ACC112 (cell line): ENCODE measurements around the gene PSPN.
A peak's percentile ranks its signal among the peaks of the same experiment; 100 is the strongest.

Experiments used
- H2AFZ ChIP-seq: fragments of 200-600 bp; sonication (generic); one replicate; pipeline ENCODE4 v1.6.0; 2017; ENCODE audit warnings: antibody characterized with exemption, low read length; ENCODE audit not compliant: unreplicated experiment
- H3K27ac ChIP-seq: fragments of 200-600 bp; sonication (generic); 2 replicates; pipeline ENCODE4 v1.5.1; 2014; ENCODE audit warnings: low read depth, mild to moderate bottlenecking, antibody characterized with exemption, low read length, moderate library complexity
- H3K27me3 ChIP-seq: fragments of 200-600 bp; sonication (generic); 2 replicates; pipeline ENCODE4 v1.6.1; 2014; ENCODE audit warnings: mild to moderate bottlenecking, antibody characterized with exemption, low read length, moderate library complexity, mixed read lengths; ENCODE audit not compliant: insufficient read depth
- H3K36me3 ChIP-seq: fragments of 200-600 bp; sonication (generic); 2 replicates; pipeline ENCODE4 v1.6.1; 2016; ENCODE audit warnings: mild to moderate bottlenecking, antibody characterized with exemption, low read length, moderate library complexity, mixed read lengths; ENCODE audit not compliant: insufficient read depth
- H3K4me1 ChIP-seq: fragments of 200-600 bp; sonication (generic); one replicate; pipeline ENCODE4 v1.6.1; 2016; ENCODE audit warnings: low read length, mixed read lengths; ENCODE audit not compliant: insufficient read depth, unreplicated experiment, control insufficient read depth
- H3K4me3 ChIP-seq: fragments of 200-600 bp; sonication (generic); 2 replicates; pipeline ENCODE4 v1.5.1; 2014; ENCODE audit warnings: mild to moderate bottlenecking, low read depth, low read length
- H3K79me2 ChIP-seq: fragments of 200-600 bp; sonication (generic); one replicate; pipeline ENCODE4 v1.6.0; 2016; ENCODE audit warnings: low read length; ENCODE audit not compliant: control insufficient read depth, unreplicated experiment, insufficient read depth

PSPN gene, protein sequence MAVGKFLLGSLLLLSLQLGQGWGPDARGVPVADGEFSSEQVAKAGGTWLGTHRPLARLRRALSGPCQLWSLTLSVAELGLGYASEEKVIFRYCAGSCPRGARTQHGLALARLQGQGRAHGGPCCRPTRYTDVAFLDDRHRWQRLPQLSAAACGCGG

DNA sequence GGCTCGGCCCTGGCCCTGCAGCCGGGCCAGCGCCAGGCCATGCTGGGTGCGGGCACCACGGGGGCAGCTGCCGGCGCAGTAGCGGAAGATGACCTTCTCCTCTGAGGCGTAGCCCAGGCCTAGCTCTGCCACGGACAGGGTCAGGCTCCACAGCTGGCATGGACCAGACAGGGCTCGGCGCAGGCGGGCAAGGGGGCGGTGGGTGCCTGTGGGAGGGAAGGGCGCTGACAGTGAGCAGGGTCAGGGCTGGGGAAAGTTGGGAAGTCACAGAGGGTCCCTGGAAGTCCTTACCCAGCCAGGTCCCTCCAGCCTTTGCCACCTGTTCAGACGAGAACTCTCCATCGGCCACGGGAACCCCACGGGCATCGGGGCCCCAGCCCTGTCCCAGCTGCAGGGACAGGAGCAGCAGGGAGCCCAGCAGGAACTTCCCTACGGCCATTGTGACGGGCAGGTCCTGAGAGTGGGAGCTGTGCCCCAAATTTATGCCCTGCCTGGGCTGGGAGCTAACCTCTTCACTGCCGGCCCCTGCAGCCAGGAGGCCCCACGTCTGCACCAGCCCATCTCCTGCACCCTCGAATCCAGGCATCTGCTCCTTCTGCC, at the start of gene PSPN:
PSPN (minus strand) TSS at position 523 of the 600 bp plus-strand sequence; CDS start at position 439, 84 bp downstream.
- Histone ChIP-seq H3K27ac (no peak within 1 kb of the TSS), H3K4me1 (peaks cover 8% of the 10 kb centered on the region), H2AFZ (no peak within 1 kb of the TSS), H3K79me2 (no peaks in the 10 kb centered on the region), H3K4me3 (no peak within 1 kb of the TSS), H3K27me3 (no peaks in the 10 kb centered on the region), H3K36me3 (0 out of 2 replicates have a peak, but pooled peaks cover 6% of the 10 kb centered on the region)

DNA sequence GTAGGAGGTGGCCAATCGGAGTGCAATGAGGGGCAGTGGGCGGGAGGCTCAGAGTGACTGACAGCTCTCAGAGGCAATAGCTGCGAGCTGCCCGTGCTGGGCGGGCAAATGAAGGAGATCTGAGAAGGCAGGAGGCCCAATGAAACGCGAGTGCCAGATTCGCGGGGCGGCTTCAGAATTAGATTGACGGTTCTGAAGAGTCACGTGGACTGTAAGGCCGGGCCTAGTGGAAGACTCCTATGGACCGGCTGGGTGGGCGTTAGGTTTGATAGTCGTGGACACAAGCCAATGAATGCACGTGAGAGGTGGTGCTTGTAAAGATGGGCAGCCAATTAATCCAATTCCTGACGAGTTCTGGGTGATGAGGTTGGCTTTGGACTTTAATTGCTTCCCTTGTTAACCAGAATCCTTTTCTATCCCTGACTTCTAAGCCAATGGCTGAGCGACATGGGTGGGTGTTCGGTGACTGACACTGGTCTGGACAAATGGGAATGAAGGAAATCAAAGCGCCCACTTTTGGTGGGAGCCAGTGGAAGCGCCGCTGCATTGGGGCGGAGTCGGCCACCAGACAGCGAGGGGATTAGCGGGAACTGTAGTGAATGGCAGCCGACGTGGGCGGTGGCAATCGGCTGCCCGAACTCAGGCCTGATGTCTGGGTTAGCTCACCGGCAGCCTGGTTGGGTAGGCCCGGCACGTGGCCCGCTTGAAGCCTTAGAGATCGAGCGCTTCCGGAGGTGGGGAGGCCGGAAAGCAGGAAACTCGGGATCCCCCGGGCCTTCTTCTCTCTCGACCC, 49.4 kb upstream of the PSPN start:
- peak overlapping the region; percentile 68 for H3K4me3 ChIP-seq
- H3K27ac ChIP-seq: peak overlapping the region; percentile 77
- H3K79me2 ChIP-seq: peaks cover 41% of the 10 kb centered on the region
- H3K4me1 ChIP-seq: peaks cover 14% of the 10 kb centered on the region
- no peaks in the 10 kb centered on the region for H3K36me3 ChIP-seq
- no peaks in the 10 kb centered on the region for H3K27me3 ChIP-seq
- H2AFZ ChIP-seq: peak overlapping the region; percentile 29

DNA sequence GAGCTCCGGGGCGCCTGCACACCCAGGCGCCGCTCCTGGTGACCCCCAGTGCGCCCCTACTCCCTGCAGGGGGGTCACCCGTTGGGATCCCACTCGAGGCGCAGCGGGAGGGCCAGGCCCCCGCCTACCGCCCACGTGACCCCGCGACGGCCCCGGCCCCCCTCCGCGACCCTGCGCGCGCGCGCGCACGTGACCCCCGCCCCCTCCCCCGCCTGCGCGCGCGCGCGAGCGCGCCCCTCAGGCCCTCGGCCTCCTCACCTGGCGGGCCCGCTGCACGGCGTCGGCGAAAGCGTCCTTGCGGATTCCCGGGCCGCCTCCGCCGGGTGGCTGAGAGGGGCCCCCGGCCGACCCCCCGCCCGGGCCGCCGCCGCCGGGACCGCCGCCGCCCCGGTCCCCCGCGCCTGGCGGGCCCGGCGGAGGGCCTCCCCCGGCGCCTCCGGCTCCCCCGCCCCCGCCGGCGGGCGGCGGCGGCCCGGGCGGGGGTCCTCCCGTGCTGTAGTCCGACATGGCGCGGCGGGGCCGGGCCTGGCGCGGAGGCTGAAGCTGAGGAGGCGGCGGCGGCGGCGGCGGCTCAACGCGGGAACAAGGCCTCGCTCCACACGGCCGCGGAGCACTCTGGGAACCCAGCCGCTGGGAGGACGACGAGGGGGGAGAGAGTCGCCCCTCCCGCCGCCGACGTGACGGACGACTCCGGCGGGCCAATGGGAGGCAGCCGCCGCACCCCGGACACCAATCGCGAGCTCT, 48.6 kb upstream of the PSPN start, which contains the start of gene KHSRP:
KHSRP (minus strand) TSS at position 617 of the 744 bp plus-strand sequence; CDS start at position 507, 110 bp downstream.
- Histone ChIP-seq H3K4me1 (peaks cover 14% of the 10 kb centered on the region), H3K79me2 (peaks cover 46% of the 10 kb centered on the region), H3K4me3 (peak within 1 kb of the TSS; percentile 98), H2AFZ (peak within 1 kb of the TSS; percentile 29), H3K27ac (peak within 1 kb of the TSS; percentile 77), H3K36me3 (no peaks in the 10 kb centered on the region), H3K27me3 (no peaks in the 10 kb centered on the region)

DNA sequence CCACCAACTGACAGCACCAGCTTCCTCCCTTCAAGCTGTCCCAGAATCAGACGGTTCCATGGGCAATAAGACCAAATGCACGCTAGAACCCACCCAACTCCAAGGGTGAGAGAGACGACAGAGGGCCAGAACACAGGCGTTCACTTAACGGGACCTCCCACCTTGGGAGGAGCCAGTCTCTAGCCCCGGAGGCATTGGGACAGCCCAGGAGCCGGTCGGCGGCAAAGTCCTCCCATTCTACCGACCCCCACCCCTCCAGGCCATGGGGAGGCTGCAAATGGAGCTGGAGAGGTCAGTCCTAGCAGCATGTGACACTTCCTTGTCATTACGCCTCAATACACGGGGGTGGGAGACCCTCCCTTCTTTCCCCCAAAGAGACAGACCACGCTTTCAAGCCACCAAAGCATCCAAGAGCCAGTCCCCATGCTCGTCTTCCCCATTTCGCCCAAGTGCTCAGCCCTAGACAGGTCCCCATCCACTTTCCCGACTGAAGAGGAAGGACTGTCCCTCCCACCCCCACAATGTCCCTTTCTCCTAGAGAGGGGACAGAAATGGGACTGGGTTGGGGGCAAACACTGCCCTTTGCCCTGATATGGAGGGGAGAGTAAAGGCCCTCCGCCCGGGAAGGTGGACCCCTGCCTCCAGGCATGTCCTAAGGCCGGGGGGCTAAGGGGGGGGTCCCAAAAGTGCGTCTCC, 47.9 kb upstream of the PSPN start:
- Histone ChIP-seq H3K27ac (peak overlapping the region; percentile 48; the same call in 1 of the 2 replicates), H3K4me1 (peaks cover 14% of the 10 kb centered on the region), H2AFZ (no peak overlapping the region), H3K79me2 (peaks cover 51% of the 10 kb centered on the region), H3K36me3 (no peaks in the 10 kb centered on the region), H3K27me3 (no peaks in the 10 kb centered on the region), H3K4me3 (peak overlapping the region; percentile 98)

DNA sequence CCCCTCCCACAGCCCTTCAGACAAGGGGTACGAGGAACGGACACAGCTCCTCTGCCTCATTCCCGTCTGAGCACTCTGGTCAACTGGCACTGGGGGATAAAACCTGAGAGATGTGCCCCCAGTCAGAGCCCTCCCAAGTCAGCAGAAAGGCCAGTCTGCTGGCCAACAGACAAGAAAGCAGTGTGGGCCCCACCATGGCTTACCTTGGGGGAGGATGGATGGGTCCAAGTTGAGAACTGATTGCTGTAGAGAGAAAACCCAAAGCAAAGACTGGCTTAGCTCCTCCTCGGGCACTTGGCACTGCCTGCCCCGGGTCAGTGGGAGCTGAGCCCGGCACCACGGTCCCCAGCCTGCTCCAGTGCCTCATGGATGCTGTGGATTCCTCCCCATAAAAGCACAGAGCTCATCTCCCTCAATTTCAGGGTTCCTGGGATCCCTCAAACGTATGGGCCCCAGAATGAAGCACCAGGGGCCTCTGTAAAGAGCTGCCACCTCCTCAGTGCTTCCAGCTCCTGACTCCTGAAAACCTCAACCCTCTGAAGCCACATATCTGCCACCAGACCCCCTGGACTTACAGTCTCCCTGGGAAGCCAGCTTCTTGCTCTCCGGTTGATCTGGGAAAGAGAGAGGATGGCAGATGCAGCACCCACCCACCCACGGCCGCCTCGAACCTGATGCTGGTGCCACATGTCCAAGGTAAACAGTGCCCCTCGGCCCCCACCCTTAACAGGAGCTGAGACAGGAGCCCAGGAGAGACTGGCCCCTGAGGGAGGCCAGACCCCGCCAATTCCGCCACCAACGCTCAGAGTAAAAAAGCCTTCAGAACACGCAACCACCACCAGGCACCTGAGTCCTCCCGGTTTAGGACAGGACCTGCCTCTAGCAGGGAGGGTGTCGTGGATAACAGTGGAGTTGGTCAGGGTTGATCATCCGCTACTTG, 45.6 kb upstream of the PSPN start:
- Histone ChIP-seq H3K79me2 (peaks cover 51% of the 10 kb centered on the region), H3K4me1 (peaks cover 14% of the 10 kb centered on the region), H3K27ac (no peak overlapping the region), H3K4me3 (no peak overlapping the region), H3K27me3 (no peaks in the 10 kb centered on the region), H3K36me3 (no peaks in the 10 kb centered on the region), H2AFZ (no peak overlapping the region)

DNA sequence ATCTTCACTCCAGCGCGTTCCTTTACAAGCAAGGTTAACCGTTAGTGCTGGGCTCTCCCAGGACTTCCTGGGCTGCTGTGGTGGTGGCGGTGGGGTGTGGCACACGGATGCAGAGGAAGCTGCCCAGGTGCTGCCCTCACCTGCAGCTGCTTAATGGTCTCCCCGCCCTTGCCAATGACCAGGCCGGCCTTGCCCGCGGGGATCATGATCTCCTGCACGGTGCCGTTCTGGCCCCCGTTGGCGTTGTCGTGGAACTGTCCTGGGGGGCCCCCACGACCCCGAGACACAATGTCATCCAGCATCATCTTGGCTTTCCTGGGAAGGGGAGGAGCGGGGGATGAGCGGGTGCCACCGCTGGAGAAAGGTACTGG, 42.8 kb upstream of the PSPN start:
- Histone ChIP-seq H3K27ac (no peak overlapping the region), H3K27me3 (no peaks in the 10 kb centered on the region), H3K4me1 (peaks cover 10% of the 10 kb centered on the region), H3K4me3 (no peak overlapping the region), H2AFZ (no peak overlapping the region), H3K36me3 (no peaks in the 10 kb centered on the region), H3K79me2 (peaks cover 44% of the 10 kb centered on the region)

DNA sequence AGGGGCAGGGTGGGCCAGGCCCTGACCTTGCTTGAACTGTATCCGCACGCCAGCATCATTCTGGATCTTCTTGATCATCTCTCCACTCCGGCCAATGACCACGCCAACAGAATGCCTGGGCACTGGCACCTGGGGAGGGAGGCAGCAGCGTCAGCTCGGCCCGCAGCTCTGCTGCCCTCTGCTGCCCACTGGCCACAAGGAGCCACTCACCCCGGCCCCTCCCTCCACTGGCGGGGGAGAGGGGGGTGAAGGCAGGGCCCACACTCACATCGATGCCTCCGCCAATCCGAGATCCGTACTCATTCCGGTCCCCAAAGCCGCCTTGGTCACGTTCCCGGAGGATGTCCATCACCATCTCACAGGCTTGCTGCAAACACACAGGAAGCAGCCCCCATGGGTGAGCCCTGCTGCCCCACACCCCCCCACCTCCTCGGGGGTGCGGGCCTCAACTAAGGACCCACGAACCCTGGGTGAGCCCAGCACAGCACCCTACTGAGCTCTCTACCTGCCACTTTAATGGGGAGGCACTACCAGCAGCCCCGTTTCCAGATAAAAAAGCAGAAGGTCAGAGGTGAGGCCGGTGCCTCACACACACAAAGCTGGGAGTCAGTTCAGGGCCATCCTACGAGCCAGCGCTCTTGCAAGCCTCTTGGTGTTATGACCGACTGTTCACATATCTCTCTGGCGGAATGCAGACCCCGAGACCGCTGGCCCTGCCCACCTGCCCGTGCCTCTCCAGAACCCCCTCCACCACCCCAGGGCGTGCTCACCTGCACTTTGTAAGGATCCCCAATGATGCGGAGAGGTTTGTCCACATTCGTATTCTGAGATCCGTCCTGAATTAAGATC, 42.2 kb upstream of the PSPN start:
- Histone ChIP-seq H3K4me1 (peaks cover 6% of the 10 kb centered on the region), H2AFZ (no peak overlapping the region), H3K36me3 (no peaks in the 10 kb centered on the region), H3K27ac (no peak overlapping the region), H3K4me3 (no peak overlapping the region), H3K79me2 (peaks cover 38% of the 10 kb centered on the region), H3K27me3 (no peaks in the 10 kb centered on the region)

DNA sequence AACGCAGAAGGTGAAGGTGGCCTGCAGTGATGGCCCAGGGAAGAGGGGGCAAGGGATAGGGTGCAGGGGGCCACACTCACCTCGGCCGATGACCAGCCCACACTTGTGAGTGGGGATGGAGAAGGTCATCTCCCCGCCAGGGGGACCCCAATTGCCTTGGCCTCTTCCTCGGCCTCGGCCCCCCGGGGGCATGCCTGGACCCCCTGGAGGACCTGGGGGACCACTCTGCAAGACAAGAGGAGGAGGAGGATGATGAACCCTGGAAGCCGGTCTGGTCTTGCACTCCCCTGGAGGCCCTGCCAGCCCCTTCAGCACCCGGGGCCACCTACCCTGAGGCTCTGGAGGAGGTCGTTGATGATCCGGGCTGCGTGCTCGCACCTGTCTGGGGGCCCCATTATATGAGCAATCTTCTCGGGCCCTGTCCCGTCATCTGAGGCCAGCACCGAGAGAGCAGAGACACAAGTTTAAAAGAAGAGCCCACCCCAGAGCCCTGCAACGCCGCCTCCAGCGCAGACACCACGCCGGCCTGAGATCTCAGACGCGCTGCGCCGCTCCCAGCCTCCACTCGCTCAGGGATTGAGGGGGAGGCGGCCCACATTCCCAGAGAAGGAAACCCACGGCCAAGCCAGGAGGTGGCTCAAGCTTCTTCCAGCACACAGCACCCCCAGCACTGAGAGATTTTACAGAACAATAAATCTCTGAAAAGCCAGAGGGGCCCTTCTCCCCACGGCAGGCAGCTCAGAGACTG, 41.1 kb upstream of the PSPN start:
- Histone ChIP-seq H3K79me2 (peaks cover 27% of the 10 kb centered on the region), H3K27ac (no peak overlapping the region), H2AFZ (no peak overlapping the region), H3K4me1 (no peaks in the 10 kb centered on the region), H3K36me3 (no peaks in the 10 kb centered on the region), H3K27me3 (no peaks in the 10 kb centered on the region), H3K4me3 (no peak overlapping the region)
